Activated CD8-positive, alpha-beta memory T cell treated with anti-CD3 and anti-CD28 coated beads for 36 hours (primary cell): Measurements from ENCODE around the gene MFSD12. TPM values are rescaled to one million over a fixed set of nuclear protein-coding genes. Genes with fewer than 3 reads are reported as not detected.
"Not testable (repeated sequence)": the region's sequence is repeated elsewhere in the genome, so short reads cannot be mapped to it uniquely, and the experiment has no call there.

Experiments used
- CTCF ChIA-PET: fragments of 350-600 bp; sonication (Branson Sonifier 250); formaldehyde crosslinking; loops from one replicate; lab custom pipeline; 2021; ENCODE audit warnings: antibody characterized with exemption; lab: Charles Lee
- POLR2A ChIA-PET: fragments of 350-600 bp; sonication (Branson Sonifier 250); formaldehyde crosslinking; loops from one replicate; lab custom pipeline; 2021; ENCODE audit warnings: antibody characterized with exemption; lab: Charles Lee
- total RNA-seq, 2 experiments: library from RNA; stranded (reverse); gene quantifications; one replicate each; pipeline ENCODE4 v1.2.3, GENCODE V29; 2021

The MFSD12 gene
- total RNA-seq, 2 experiments from 2014 or later: 118 to 124 TPM

DNA sequence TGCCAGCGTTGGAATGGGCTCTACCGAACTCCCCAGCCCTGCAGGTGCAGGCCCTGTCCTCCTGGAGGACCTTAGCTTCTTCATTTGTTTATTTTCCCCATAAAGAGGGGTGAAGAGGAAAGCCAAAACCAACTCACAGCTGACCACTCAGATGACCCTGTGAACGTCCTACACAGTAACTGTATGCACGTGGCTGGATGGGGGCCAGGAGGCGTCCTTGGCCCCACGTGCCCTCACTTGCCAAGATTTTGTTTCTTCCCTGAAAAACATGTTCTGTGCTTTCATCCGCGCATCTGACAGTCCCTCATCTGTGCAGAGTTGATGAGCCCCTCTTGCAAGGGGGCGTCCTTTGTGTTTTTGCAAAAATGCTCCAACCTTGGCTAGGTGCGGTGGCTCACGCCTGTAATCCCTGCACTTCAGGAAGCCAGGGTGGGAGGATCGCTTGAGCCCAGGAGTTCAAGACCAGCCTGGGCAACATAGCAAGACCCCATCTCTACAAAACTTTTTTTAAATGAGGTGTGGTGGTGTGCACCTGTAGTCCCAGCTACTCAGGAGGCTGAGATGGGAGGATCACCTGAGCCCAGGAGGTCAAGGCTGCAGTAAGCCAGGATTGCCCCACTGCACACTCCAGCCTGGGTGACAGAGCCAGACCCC lies 23.7 kb downstream of the MFSD12 start:
- CTCF ChIA-PET: interaction anchor here (1.0 kb wide), 1 partner anchor 13 kb away, joined by 4 read pairs; no protein-coding TSS in a partner anchor
- POLR2A ChIA-PET: no interaction called here

DNA sequence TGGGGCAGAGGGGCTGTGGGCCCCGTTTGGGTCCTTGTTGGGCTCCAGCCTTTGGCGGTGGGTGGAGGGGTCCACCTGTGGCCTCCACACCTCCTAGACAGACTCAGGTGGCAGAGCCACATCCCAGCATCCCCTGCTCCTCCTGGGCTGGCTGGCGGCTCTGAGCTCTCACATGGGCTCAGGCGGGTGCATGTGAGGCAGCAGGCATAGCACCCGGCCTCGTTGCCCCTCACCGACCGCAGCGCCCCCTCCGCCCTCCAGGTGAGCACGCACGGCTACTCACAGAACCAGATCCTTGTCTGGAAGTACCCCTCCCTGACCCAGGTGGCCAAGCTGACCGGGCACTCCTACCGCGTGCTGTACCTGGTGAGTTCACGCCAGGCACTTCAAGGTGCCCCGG lies 24.4 kb downstream of the MFSD12 start:
- POLR2A ChIA-PET: no interaction called here
- CTCF ChIA-PET: interaction anchor here (1.0 kb wide), 1 partner anchor 14 kb away, joined by 4 read pairs; no protein-coding TSS in a partner anchor

DNA sequence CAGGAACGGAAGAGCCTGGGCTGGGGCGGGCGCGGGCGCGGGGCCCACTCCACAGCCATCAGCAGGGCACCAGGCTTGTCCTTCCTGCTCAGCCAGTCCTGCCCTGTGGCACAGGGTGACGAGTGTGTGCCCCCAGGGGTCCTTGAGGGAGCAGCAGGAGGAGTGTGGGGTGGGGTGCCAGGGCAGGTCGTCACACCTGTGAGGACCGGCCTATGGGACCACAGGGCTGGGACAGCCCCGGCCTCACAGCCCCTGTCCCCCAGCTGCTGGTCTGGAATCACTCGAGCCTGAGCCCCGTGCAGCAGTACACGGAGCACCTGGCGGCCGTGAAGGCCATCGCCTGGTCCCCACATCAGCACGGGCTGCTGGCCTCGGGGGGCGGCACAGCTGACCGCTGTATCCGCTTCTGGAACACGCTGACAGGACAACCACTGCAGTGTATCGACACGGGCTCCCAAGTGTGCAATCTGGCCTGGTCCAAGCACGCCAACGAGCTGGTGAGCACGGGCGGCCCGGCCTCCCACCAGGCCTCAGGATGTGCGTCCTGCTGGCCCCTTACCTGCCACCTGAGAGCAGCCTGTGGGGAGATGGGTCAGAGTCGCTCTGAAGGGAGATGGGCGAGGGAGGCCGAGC lies 25.1 kb downstream of the MFSD12 start:
- ChIA-PET CTCF (no interaction called here), POLR2A (interaction anchor here (0.6 kb wide), 1 partner anchor 255 kb away, joined by 4 read pairs; no protein-coding TSS in a partner anchor)

DNA sequence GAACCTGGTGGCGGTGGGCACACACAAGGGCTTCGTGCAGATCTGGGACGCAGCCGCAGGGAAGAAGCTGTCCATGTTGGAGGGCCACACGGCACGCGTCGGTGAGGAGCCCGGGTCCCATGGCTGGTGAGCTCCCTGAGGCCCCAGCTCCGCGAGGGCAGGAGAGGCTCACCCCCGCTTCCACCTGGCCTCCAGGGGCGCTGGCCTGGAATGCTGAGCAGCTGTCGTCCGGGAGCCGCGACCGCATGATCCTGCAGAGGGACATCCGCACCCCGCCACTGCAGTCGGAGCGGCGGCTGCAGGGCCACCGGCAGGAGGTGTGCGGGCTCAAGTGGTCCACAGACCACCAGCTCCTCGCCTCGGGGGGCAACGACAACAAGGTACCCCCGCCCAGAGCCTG lies 25.7 kb downstream of the MFSD12 start:
- ChIA-PET POLR2A (interaction anchor here (0.6 kb wide), 1 partner anchor 255 kb away, joined by 4 read pairs; no protein-coding TSS in a partner anchor), CTCF (interaction anchor here (1.2 kb wide), 1 partner anchor 13 kb away, joined by 4 read pairs; no protein-coding TSS in a partner anchor)

DNA sequence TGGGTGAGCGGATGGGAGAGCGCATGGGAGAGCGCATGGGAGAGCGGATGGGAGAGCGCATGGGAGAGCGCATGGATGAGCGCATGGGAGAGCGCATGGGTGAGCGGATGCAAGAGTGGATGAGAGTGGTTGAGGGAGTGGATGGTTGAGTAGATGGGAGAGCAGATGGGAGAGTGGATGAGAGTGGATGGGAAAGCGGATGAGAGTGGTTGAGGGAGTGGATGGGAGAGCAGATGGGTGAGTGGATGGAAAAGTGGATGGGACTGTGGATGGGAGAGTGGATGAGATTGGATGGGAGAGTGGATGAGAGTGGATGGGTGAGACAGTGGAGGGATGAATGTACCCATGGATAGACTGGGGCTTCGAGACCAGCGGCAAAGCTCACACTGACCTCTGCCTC lies 27.0 kb downstream of the MFSD12 start:
- CTCF ChIA-PET: interaction anchor here (1.2 kb wide), 1 partner anchor 15 kb away, joined by 4 read pairs; no protein-coding TSS in a partner anchor
- POLR2A ChIA-PET: no interaction called here

DNA sequence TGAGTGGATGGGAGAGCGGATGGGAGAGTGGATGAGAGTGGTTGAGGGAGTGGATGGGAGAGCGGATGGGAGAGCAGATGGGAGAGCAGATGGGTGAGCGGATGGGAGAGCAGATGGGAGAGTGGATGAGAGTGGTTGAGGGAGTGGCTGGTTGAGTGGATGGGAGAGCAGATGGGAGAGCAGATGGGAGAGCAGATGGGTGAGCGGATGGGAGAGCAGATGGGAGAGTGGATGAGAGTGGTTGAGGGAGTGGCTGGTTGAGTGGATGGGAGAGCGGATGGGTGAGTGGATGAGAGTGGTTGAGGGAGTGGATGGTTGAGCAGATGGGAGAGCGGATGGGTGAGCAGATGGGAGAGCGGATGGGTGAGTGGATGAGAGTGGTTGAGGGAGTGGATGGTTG lies 28.1 kb downstream of the MFSD12 start:
- CTCF ChIA-PET, POLR2A ChIA-PET: not testable (repeated sequence)

DNA sequence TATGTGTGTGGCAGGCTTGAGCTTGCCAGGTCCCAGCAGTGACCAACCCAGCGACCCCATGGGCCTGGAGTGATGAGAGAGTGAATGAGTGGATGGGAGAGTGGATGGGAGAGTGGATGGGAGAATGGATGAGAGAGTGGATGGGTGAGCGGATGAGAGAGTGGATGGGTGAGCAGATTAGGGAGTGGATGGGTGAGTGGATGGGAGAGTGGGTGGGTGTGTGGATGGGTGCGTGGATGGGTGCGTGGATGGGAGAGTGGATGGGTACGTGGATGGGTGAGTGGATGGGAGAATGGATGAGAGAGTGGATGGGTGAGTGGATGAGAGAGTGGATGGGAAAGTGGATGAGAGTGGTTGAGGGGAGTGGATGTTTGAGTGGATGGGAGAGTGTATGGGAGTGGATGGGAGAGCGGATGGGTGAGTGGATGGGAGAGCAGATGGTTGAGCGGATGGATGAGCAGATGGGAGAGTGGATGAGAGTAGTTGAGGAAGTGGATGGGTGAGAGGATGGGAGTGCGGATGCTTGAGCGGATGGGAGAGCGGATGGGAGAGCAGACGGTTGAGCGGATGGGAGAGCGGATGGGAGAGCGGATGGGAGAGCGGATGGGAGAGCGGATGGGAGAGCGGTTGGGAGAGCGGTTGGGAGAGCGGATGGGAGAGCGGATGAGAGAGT lies 28.7 kb downstream of the MFSD12 start:
- ChIA-PET POLR2A (no interaction called here), CTCF (no interaction called here)

DNA sequence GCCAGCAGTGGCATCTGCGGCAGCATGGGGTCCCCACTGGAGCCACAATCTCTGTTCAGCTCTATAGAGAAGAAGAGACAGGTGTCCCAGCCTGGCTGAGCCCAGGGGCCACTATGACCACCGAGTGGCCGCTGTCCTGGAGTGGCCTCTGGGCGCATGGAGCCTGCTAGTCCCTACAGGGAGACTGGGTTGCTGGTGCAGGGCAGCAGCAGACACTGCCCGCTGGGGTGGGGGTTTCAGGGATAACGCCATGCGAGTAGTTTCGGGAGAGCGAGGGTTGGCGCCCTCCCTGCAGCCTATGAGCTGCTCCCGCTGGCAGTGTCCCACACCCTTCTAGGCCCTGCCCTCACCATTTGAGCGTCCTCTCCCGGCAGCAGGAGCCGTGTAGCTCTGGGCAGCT lies 29.3 kb downstream of the MFSD12 start:
- CTCF ChIA-PET: no interaction called here
- POLR2A ChIA-PET: no interaction called here

DNA sequence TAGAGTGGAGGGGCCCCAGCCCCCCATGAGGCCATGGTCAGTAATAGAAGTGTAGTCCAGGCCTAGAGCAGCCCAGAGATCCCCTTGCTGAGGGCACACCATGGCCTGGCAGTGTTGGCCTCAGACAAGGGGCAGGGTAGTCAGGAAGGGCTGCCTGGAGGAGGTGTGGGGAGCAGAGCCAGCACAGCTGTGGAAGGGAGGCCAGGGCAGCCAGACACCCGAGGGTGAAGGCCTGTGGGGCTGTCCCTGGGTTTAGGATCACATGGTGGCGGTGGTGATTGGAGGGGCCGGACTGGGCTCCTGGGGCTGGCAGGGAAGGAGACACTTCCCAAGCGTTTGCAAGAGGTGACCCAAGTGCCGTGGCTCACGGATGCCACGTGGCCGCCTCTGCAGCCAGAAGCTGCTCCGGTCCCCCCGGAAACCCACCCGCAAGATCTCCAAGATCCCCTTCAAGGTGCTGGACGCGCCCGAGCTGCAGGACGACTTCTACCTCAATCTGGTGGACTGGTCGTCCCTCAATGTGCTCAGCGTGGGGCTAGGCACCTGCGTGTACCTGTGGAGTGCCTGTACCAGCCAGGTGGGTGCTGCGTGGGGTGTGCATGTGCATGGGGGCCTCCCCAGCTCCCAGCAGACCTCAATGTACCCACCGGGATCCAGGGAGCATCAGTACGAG lies 30.0 kb downstream of the MFSD12 start:
- CTCF ChIA-PET: no interaction called here
- POLR2A ChIA-PET: no interaction called here

DNA sequence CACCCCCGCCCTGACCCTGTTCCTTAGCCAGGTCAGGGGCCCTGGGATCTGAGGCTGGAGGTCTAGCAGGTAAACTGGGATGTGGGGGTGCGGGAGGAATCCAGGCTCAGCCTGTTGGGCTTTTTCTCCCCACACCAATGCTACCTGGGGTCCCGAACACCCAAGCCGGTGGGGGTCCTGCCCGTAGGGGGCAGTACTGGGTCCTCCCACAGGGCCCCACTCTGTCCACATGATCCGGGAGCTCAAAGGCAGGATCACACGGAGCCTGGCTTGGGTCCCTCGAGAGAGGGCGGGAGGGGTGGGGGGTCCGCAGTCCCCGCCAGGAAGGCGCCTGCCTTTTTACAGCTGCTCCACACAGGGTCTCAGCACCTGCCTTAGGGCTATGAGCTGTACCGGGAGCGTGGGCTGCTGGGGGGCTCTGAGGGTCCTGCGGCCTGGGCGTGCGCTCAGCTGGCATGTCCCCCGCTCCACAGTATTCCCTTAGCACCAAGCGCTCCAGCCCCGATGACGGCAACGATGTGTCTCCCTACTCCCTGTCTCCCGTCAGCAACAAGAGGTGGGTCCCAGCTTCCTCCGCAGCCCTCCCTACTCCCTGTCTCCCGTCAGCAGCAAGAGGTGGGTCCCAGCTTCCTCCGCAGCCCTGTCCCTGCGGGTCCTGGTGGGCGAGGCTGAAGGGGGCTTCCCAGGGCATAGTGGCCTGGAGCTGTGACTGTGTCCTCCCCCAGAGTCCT lies 30.7 kb downstream of the MFSD12 start:
- ChIA-PET CTCF (no interaction called here), POLR2A (interaction anchor here (0.7 kb wide), 1 partner anchor 18 kb away, joined by 4 read pairs; no protein-coding TSS in a partner anchor)

DNA sequence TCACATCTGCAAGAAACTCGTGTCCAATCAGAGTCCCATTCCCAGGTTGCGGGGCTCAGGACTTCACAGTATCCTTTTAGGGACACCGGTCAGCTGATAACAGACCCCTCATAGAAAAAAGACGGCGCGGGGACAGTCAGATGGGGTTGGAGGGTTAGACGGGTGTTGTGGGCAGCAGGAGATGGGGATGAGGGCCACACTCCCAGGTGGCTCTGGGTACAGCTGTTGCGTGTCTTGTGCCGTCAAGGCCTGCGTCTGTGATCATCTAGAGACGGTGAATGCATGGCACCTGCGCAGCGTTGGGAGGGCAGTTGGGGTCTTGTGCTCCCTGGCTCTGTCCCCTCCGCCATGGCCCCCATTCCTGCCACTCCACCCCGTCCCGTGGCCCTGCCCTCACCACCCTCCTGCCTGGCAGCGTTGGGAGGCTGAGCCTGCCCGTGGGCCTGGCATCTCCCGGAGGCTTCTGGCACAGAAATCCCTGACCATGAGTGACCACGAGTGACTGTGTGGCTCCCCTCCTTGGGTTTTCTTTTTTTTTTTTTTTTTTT lies 32.4 kb downstream of the MFSD12 start:
- CTCF ChIA-PET: no interaction called here
- POLR2A ChIA-PET: no interaction called here

DNA sequence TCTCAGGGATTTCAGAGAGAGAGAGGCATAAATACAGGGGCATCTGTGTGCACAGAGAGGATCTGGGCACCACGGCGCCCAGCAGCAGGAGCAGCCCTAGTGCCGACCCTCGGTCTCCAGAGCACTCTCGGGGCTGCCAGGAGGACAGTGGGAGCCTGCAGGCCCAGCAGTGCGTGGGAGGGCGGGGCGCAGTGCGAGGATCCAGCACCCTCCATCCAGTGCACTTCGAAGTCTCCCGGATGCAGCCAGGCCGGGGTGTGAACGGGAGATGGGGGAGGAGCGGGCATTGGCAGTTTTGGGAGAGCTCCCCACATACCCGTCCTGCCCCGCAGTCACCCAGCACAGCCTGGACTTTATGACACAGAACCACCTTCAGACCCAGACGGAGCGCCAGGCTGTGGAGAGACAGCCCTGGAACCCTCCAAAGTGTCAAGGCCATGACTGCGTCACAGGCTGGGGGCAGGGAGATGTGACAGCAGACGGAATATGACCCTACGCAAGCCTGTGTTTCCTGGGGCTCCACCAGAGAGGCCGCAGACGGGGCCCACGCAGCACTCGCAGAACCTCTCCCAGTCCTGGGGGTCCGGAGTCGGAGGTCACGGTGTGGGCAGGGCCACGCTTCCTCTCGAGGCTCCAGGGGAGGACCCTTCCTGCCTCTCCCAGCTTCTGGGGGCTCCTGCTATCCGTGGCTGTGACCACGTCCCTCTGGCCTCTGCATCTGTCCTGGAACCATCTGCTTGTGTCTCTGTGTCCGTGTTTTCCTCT lies 33.1 kb downstream of the MFSD12 start:
- ChIA-PET CTCF (no interaction called here), POLR2A (no interaction called here)

DNA sequence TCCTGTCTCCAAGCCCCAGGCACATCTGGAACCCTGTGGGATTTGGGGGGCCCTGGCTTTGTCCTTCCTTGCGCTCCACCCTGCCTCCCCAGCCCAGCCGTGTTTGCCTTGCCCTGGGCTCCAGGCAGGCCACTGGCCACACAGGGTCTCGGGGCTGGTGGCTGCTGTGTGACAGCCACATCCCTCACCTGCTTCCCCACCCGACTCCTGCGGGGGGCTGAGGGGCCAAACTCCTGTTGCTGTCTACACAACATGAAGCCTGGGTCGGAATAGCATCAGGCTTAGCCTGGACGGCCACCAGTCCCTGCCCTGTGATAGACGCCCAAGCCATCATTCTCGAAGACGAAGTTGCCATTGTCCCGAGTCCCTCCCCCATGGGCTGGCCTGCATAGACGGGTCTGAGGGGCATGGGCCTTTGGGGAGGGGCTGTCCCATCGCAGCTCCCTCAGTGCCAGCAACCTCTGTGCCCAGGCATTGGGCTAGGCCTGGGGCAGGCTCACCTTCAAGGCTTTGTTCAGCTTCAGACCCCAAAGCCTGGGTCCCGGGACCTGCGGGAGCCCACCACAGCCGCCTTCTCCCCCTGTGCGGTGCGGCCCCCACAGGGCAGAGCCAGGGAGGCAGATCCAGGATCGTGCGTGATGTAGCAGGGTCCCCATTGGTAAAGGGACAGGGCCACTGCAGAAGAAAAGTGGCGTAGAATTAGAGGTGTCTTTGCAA lies 33.9 kb downstream of the MFSD12 start:
- CTCF ChIA-PET: no interaction called here

DNA sequence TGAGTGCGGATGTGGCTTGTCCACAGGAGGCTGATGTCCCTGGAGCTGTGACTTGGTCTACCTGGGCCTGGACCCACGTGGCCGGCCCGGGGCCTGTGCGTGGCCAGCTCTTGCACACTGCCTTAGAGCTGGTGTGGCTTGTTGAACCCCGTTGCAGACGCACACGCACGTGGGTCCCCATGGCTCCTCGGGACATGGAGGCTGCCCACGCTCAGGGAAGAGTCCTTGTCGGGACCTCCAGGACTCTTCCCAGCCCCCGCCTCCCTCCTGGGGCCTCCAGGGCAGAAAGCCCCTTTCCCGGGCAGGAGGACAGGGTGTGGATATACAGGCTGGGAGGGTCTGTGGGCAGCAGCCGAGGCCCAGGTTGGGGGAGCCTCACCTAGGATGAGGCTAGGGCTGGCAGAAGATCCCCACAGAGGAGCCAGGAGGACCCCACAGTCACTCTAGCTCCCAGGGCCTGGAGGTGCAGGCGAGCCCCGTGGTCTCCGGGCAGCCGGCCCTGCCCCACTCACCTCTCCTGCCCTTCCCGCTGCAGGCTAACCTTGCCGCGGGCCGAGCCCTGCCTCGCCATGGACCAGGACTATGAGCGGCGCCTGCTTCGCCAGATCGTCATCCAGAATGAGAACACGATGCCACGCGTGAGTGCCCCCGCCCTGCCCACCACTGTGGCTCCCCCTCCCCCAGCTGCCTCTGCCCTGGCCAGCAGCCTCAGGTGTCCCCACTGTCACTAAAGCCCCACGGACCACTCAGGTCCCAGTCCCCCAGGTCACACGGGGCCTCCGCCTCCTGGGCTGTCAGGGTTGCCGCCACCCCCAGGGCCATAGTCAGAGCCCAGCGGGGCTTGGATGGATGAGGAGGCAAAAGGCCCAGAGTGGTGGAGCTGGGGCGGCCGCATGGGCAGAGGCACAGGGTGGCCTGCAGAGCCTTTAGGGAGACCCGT lies 34.7 kb downstream of the MFSD12 start:
- ChIA-PET CTCF (interaction anchor here (0.7 to 1.3 kb wide), 2 partner anchors 22 to 1283 kb away, joined by 3 to 4 read pairs; no protein-coding TSS in a partner anchor), POLR2A (no interaction called here)

More for the DNA sequence above, 33.9 kb downstream of the MFSD12 start:
- POLR2A ChIA-PET: no interaction called here

DNA sequence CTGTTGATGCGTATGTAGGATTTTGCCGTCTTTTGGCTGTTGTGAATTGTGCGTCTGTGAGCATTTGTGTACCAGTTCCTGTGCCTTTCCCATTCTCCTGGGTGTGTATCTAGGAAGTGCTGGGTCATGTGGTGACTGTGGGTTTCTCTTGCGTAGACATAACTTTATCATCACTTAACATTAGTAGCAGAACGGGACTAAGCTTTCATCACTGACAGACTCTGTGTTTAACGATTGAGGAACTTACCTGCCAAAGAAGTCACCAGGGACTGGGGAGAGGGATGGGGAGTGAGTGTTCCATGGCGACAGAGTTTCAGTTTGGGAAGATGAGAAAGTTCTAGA lies 36.3 kb downstream of the MFSD12 start:
- CTCF ChIA-PET: interaction anchor here (1.8 kb wide), 1 partner anchor 23 kb away, joined by 6 read pairs; no protein-coding TSS in a partner anchor

More for the DNA sequence above, 36.3 kb downstream of the MFSD12 start:
- POLR2A ChIA-PET: no interaction called here
